HG03159 (cell line): ENCODE data around the gene APOL3.
"Not testable (repeated sequence)": the region's sequence is repeated elsewhere in the genome, so short reads cannot be mapped to it uniquely, and the experiment has no call there.

Experiments used
- ATAC-seq: cut with Tn5 transposase; IDR thresholded peaks from one replicate; pipeline ENCODE4 v1.9.1; 2021; ENCODE audit warnings: mild to moderate bottlenecking, moderate library complexity; ENCODE audit not compliant: unreplicated experiment

Gene APOL3

DNA sequence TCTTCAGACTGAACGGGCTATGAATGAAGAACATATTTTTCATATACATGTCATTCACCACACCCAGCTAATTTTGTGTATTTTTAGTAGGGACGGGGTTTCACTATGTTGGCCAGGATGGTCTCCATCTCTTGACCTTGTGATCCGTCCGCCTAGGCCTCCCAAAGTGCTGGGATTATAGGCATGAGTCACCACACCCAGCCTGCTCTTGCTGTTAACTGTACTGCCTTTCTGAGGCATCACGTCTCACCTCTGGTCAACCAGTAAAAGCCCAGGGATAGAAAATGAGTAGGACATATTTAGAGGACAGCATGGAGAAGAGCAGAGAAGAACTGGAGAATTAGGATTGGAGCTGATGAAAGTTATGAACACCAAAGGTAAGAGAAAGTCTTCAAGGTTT, 55.6 kb downstream of the APOL3 start:
- no peak for ATAC-seq

DNA sequence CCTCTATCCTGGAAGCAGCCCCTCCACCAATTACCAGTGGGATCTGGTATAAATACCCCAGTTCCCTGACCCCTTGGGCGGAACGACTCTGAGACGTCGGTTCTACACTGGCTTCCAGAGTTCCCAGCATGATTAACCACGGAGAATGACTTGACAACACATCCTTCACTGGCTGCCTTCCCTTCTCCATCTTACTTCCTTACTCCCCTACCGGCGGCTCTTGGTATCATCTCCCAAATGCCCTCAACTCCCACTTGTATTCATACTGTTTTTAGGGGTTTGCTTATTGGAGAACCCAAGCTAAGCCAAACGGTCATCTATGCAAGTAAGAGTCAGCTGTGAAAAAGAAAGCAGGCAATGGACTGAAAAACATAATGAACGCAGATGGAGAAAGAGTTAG, 56.1 kb downstream of the APOL3 start:
- ATAC-seq: no peak

DNA sequence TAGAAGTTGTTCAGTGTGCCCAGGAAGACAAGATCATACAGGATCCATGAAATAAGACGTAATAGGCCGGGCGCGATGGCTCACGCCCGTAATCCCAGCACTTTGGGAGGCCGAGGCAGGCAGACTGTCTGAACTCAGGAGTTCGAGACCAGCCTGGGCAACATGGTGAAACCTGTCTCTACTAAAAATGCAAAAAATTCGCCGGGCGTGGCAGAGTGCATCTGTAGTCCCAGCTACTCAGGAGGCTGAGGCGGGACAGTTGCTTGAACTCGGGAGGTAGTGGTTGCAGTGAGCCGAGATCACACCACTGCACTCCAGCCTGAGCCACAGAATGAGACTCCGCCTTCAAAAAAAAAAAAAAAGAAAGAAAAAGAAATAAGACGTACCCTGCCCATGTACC, 56.7 kb downstream of the APOL3 start:
- ATAC-seq: no peak

DNA sequence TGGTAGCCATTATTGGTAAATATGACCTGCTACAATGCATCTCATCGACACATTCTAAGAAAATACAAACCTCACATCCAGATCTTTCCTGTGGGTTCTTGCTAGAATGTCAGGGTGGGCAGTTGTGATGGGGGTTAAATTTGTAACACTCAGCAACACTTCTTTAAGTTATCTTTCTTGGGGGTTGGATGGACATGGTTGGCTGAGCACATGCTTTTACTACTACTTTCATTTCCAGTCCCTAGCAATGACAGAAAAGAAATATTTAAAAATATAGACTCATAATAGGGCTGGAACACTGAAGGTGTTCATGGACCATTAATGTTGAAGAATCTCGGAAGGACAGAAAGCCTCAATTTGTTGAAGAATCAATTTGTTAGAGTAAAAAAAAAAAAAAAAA, 57.6 kb downstream of the APOL3 start:
- no peak for ATAC-seq

DNA sequence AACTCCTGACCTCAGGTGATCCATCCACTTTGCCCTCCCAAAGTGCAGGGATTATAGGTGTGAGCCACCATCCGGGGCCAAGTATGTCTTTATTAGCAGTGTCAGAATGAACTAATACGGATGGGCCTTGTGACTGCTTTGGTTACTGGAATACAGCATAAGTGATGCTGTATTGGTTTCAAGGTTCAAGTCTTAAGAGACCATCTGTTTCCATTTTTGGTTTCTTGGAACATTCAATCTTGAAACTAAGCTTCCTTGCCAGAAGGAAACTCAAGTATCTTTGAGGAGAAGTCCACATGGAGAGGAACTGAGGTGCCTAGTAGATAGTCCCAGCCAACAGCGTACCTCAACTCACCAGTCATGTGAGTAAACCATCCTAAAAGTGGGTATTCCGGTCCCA, 58.8 kb downstream of the APOL3 start:
- no peak for ATAC-seq

DNA sequence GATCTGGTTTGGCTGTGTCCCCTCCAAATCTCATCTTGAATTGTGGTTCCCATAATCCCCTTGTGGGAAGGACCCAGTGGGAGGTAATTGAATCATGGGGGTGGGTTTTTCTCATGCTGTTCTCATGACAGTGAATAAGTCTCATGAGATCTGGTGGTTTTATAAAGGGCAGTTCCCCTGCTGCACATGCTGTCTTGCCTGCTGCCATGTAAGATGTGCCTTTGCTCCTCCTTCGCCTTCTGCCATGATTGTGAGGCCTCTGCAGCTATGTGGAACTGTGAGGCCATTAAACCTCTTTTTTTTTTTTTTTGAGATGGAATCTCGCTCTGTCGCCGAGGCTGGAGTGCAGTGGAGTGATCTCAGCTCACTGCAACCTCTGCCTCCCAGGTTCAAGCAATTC, 59.6 kb downstream of the APOL3 start:
- not testable (repeated sequence) for ATAC-seq

DNA sequence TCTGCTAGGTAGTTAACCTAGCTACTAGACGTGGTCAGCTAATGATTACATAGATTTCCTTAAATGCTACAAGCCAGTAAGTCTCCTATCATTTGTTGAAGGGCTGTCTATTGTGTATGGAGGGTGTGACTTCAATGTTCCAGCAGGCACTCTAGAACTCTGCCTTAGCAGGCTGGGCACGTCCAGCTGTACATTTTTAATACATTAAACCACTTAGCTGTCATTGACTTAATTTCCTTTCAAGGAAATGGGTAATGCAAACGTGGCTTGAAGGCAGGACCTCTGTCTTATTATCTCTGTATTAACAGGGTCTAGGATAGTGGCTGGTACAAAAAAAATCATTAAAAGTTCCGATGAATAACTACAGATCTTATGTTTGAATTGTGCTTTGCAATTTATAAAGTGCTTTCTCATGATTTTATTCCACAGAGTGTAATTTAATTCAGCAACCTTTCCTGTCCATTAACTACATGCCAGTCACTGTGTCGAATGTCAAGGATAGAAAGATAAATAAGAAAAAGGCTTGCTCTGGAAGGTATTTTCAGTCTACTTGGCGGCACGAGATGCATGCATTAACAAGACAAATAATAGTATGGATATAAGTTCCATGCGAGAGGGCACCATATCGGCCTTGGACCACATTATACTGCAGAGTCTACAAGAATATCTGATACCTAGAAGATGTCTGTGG, 60.3 kb downstream of the APOL3 start:
- no peak for ATAC-seq

DNA sequence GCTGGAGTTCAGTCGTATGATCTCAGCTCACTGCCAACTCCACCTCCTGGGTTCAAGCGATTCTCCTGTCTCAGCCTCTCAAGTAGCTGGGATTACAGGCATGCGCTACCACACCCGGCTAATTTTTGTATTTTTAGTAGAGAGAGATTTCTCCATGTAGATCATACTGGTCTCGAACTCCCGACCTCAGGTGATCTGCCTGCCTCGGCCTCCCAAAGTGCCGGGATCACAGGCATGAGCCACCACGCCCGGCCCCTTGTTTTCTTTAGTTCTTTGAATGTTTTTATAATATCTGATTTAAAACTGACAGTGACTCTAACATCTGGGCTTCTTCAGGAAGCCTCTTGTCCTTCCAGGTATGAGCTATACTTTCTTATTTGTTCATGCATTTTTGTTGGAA, 61.0 kb downstream of the APOL3 start:
- ATAC-seq: not testable (repeated sequence)

DNA sequence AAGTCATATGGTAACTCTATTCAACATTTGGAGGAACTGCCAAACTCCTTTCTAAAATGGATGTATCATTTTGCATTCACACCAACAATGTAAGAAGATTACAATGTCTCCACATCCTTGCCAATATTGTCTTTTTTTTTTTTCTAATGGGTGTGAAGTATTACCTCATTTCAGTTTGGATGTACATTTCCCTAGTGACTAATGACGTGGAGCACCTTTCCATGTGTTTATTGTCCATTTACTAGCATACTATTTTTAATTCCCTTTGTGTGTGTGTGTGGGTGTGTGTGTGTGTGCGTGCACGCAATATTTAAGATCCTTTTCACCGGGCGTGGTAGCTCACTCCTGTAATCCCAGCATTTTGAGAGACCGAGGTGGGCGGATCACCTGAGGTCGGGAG, 62.7 kb downstream of the APOL3 start:
- ATAC-seq: no peak

DNA sequence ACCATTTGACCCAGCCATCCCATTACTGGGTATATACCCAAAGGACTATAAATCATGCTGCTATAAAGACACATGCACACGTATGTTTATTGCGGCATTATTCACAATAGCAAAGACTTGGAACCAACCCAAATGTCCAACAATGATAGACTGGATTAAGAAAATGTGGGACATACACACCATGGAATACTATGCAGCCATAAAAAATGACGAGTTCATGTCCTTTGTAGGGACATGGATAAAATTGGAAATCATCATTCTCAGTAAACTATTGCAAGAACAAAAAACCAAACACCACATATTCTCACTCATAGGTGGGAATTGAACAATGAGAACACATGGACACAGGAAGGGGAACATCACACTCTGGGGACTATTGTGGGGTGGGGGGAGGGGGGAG, 69.8 kb downstream of the APOL3 start:
- not testable (repeated sequence) for ATAC-seq
